Activated CD8-positive, alpha-beta memory T cell treated with anti-CD3 and anti-CD28 coated beads for 4 hours (primary cell): ENCODE data around the gene SPATA31E1.

Source experiments
- DNase-seq, 2 donors: peaks; one replicate each; pipeline ENCODE4 v3.0.0-alpha.2; 2020; ENCODE audit warnings: low read depth in 2 of 2

SPATA31E1 gene

DNA sequence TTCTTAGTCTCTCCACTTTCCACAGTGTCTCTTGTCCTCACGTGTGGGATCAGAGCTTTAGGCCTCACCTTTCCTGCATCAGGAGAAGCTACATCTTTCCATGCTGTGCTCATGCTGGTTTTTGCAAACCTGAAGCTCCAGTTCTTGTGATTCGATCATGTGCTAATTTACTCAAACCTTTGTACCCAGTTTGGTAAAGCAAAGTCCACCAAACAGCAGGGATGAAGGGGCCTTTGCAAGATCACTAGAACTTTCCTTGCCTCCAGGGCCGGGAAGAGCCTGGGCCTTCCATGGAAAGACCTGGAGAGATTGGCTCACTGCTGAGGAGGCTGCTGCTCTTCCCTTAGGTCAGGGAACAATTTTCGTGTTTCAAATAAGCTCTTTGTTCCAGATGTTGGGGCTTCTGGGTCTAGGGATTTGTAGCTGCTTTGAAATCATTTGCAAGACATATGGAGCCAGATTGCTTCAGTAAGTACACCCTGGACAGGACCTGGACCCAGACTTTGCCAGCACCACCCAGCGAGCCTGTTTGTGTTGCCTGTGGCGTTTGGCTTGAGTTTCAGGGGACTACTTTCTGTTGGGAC is 18.7 kb upstream of the SPATA31E1 start:
- no peak for DNase-seq

GRCh38 chr9:87864915-87865314 is 17.8 kb upstream of the SPATA31E1 start:
- DNase-seq: no peak

DNA sequence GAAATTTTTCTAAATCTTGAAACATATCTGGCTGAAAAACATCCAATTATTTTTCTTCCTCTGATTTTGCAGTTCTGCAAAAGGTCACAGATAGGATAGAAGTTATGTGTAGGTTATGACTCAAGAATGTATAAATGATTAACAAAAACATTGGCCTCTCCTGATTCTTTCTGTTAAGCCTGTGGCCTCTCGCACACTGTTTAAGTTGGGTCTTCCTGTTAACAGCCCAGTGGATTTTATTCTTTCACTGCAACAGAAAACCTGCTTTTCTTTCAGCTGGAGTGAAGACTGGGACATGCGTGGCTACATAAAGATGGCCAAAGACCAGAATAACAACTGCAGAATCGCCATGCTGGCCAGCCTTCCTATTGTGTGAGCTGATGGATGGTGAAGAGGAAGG is 17.1 kb upstream of the SPATA31E1 start:
- DNase-seq: no peak

DNA sequence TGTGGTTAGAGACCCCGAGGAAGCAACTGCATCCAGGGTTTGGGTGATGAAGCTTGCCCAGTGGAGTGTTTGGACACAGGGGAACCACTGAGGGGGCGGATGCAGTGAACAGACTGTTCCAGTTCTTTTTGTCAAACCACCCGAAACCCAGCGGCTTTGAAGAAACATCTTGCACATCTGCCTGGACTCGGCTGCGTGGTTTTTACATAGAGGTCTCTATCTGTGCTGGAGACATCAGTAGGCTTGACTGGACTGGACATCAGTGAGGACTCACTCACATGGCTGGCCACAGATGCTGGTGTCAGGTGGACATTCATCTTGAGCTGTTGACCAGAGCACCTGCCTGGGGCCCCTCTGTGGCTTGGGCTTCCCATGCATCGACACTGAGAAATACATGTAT is 15.3 kb upstream of the SPATA31E1 start:
- DNase-seq: no peak

DNA sequence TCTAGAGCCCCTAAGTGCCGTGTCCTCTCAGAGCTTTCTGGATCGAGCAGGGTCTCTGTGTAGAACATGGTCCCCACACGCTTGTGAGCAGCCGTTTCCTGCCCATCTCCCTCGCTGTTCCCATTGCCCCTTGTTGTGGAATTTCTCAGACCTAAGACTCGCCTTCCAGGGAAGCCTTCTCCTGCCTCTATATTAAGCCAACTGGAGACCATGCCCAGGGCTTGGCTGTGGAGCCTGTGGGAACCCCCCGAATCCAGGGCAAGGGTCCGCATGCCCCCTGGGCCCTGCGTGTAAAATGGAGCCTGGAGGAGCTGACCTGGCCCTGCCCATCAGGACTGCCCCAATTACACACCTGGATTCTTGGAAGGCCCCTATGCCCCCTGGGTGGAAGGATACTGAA is 14.5 kb upstream of the SPATA31E1 start:
- no peak for DNase-seq

GRCh38 chr9:87868635-87869034 is 14.0 kb upstream of the SPATA31E1 start:
- DNase-seq: no peak

GRCh38 chr9:87869082-87869481 is 13.6 kb upstream of the SPATA31E1 start:
- DNase-seq: no peak

DNA sequence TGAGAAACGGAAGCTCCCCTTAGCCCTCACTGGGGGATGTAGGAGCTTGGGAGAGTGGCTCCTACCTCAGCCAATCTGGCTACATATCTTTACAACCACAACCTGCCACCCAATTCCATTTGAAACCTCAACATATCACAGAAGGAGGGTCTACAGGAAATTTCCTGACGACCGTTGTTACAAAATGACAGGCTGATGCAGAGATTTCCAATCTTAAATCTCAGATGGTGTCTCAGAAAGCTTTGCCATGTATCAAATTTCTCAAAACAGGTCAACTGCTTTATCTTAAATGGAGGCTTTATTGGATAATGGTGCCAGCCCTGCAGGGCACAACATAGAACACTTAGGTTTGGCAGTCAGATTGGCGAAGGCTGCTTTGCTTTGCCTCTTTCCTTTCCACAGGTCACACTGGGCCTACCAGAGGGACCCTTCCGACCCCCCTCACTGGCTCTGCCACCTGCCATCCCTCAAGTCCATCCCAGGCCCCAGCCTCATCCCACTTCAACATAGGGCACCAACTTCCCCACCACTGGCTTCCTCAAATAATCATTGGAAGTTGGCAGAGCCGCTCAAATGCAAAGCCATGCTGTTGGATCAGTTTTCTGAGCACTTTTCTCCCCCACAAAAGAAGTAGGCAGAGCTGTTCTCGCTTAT is 11.1 kb upstream of the SPATA31E1 start:
- DNase-seq: no peak

DNA sequence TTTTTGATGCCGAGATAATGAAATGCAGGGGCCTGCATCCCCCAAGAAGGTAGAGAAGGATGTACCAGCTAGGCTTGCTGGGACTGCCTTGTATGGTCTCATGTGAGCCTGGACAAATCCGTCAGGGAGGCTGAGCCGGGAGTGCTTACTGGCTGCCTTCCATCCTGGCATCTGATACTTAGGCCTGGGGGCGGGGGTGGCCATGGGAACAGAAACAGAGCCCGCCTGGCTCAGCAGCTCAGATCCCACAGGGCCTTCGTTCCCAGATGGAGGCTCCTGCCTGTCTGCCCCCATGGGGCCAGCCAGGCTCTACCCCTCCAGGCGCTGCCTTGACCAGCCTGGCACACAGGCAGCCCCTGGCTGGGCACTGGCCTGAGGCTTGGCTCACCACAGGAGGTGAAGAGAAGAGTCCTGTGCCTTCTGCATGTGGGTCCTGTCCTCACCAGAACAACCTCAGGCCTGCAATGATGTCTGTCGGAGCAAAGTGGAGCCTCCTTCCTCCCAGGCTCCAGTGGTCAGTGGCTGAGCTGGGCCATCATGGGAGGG is 10.5 kb upstream of the SPATA31E1 start:
- DNase-seq: no peak

GRCh38 chr9:87873607-87874303 is 8.9 kb upstream of the SPATA31E1 start:
- DNase-seq: no peak

DNA sequence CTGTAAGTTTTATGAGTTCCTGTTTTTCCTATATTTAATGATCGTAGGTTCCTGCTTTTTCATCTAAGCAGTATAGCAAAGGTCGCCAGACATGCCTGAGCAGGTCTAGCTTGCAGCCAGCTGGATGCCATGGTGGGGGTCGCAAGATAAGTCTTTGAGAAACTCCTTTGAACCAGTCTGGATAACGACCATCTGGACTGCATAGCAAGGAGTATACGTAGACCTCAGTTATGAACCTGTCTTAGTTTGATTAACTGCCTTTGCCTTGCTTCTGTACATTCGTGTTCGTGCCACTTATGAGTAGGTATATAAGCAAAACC is 8.4 kb upstream of the SPATA31E1 start:
- DNase-seq: no peak

GRCh38 chr9:87875060-87875459 is 7.6 kb upstream of the SPATA31E1 start:
- no peak for DNase-seq

DNA sequence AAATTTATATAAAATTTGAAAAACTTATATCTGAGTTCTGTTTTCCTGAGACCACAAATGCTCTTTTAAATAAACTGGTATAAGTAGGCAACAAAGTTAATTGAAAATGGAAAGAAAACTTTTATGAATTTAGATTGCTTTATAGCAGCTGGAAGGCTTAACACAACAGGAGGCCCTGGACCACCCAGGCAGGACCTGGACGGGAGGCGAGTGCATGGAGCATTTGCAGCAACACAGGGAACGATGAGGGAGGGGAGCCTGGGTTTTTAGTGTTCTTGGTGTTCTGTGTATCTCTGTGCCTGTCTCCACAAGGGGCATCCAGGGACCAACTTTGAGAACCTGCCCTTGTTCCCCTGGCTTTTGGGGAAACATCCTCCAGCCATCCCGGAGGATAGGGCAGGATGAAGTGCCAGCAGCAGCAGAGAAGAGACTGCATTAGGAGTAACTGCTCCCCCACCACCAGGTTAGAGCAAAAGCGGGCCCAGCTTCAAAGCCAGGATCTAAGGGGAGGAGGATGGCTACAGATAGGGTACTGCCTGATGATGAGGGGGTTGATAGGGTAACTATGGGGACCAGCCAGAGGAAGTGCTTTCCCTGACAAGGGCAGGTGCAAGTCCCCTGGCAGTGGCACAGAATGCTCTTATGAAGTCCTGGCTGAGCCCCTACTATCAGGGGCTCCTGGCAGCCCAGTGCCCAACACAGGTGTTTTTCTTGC is 6.7 kb upstream of the SPATA31E1 start:
- DNase-seq: no peak

DNA sequence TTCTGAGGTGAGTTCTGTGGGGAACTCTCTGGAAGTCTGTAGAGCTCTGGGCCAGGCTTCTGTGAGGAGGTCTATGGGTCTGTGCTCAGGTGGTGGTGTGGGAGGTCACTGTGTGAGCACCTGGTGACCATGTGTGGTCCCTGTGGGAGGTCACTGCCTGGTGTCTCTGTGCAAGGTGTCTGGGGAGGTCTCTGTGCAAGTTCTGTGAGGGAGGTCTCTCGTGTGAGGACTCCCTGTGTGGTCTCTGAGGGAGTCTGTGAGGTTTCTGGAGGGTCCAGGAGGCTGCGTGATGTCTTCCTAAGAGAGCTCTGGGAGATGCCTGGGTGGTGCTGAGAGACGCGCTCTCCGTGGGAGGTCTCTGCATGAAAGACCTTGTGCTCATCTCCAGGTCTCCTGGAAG is 6.0 kb upstream of the SPATA31E1 start:
- no peak for DNase-seq

GRCh38 chr9:87878989-87879511 is 3.6 kb upstream of the SPATA31E1 start:
- no peak for DNase-seq

- no peak for DNase-seq
Measured at GRCh38 chr9:87880116-87880515, 2.6 kb upstream of the SPATA31E1 start.

- DNase-seq: no peak
Measured at GRCh38 chr9:87880683-87881082, 2.0 kb upstream of the SPATA31E1 start.

DNA sequence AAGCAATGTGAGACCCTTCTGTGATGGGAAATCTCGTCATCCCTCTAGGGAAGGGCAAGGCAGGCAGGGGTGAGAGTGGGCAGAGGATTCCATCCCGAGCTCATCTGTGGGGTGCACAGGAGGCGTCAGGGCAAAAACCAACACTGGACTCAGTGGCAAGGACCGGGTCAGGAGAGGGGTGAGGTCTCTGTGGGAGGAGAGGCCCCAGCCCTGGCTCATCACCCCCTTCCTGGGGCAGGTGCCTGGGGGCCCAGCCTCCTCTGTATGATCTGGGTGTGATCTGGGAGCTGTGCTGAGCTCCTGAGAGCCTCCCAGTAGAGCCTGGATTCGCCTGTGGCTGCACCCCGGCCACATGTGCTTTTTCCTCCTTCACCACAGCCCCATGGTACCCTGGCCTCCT is 597 bp downstream of the SPATA31E1 start:
- no peak for DNase-seq

- DNase-seq: no peak
Measured at GRCh38 chr9:87883990-87884389, 1.3 kb downstream of the SPATA31E1 start.

DNA sequence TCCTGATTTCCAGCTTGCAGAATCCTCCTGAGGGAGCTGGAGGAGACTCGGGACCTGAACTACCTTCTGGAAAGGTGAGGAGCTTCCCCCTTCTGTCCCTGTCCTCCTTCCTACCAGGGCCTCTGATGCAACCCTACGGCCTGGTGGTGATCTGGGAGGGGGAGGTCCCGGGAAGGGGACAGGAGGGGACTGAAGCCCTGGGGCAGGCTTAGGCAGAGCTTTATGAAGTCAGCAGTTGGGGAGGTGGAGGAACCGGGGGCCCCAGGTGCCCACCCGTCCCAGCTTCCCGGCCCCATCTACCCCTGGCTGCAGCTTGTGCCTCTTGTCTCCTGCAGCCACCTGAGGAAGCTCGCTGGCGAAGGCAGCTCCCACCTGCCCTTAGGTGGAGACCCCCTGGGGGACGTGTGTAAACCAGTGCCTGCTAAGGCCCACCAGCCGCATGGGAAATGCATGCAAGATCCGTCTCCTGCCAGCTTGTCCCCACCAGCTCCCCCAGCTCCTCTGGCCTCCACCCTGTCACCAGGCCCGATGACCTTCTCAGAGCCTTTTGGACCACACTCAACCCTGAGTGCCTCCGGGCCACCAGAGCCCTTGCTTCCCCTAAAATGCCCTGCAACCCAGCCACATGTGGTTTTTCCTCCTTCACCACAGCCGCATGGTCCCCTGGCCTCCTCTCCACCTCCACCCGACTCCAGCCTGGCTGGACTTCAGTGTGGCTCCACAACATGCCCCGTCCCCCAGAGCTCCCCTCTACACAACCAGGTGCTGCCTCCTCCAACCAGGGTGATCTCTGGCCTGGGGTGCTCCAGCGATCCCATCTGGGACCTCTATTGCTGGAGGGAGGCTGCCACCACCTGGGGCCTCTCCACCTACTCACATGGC is 2.1 kb downstream of the SPATA31E1 start:
- no peak for DNase-seq

DNA sequence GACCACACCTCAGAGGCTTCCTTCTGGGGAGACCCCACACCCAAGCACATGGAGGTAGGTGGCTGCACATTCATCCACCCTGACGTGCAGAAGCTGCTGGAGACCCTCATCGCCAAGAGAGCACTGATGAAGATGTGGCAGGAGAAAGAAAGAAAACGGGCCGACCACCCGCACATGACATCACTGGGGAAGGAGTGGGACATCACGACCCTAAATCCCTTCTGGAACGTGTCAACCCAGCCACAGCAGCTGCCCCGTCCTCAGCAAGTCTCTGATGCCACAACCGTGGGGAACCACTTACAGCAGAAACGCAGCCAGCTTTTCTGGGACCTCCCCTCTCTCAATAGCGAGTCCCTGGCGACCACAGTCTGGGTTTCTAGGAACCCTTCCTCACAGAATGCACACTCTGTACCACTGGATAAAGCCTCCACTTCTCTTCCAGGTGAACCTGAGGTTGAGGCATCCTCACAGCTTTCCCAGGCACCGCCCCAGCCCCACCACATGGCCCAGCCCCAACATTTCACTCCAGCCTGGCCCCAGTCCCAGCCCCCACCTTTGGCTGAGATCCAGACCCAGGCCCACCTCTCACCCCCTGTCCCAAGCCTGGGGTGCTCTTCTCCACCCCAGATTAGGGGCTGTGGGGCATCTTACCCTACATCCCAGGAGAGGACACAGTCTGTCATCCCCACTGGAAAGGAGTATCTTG is 3.0 kb downstream of the SPATA31E1 start:
- no peak for DNase-seq
